SK-N-SH (cell line): Measurements from ENCODE around the gene VSIG10. TPM values are rescaled to one million over a fixed set of nuclear protein-coding genes. Genes with fewer than 3 reads are reported as not detected.
A peak's percentile ranks its signal among the peaks of the same experiment; 100 is the strongest.

Experiments used
- CTCF ChIA-PET: fragments of 300-600, 350-600 bp; formaldehyde crosslinking; extraction: SDS; loops from one replicate; lab custom pipeline; 2021; lab: Yijun Ruan, JAX
- POLR2A ChIA-PET: fragments of 350-600 bp; sonication (Branson Sonifier 250); formaldehyde crosslinking; extraction: SDS; loops from one replicate; lab custom pipeline; 2020; ENCODE audit warnings: antibody characterized with exemption, inconsistent platforms; lab: Yijun Ruan, JAX
- DNase-seq: peaks from one replicate; pipeline ENCODE4 v3.0.0; 2012
- H2AFZ ChIP-seq: fragments of 200-600 bp; sonication (generic); 2 replicates; pipeline ENCODE4 v1.8.1; 2016; ENCODE audit warnings: antibody characterized with exemption, mild to moderate bottlenecking, low read depth
- H3F3A ChIP-seq: fragments of 200-600 bp; sonication (generic); replicated peaks from 2 replicates; pipeline ENCODE3; 2016; ENCODE audit warnings: antibody characterized with exemption, mild to moderate bottlenecking; ENCODE audit not compliant: insufficient read depth
- H3K27ac ChIP-seq, 2 experiments: fragments of 200-500 bp in 1 of 2; fragments of 200-600 bp in 1 of 2; sonication (Bioruptor generic) in 1 of 2; sonication (generic), shearing (Covaris generic) in 1 of 2; 2 replicates each; pipeline versions ENCODE4 v1.5.1 to v1.6.1; 2014 to 2016; ENCODE audit warnings: low read depth in 2 of 2, inconsistent platforms in 1 of 2, low read length in 1 of 2, mild to moderate bottlenecking in 1 of 2, mixed read lengths in 1 of 2
- H3K27me3 ChIP-seq: fragments of 200-600 bp; sonication (generic), shearing (Covaris generic); 2 replicates; pipeline ENCODE4 v1.6.1; 2016; ENCODE audit warnings: mixed run types; ENCODE audit not compliant: insufficient read depth
- H3K36me3 ChIP-seq, 2 experiments: fragments of 200-500 bp in 1 of 2; fragments of 200-600 bp in 1 of 2; sonication (Bioruptor generic) in 1 of 2; sonication (generic) in 1 of 2; replicated peaks in 1 of 2; 2 replicates each; pipeline versions ENCODE3 to v1.5.1; 2014 to 2016; ENCODE audit warnings: low read length in 1 of 2, mild to moderate bottlenecking in 1 of 2; ENCODE audit not compliant: insufficient read depth in 2 of 2, control insufficient read depth in 1 of 2
- H3K4me1 ChIP-seq, 2 experiments: fragments of 200-500 bp in 1 of 2; fragments of 200-600 bp in 1 of 2; sonication (Bioruptor generic) in 1 of 2; sonication (generic), shearing (Covaris generic) in 1 of 2; 2 replicates each; pipeline versions ENCODE4 v1.5.1 to v1.6.1; 2014 to 2016; ENCODE audit warnings: low read depth in 1 of 2, low read length in 1 of 2, mixed run types in 1 of 2; ENCODE audit not compliant: insufficient read depth in 2 of 2, control insufficient read depth in 1 of 2
- H3K4me2 ChIP-seq: fragments of 200-600 bp; sonication (generic), shearing (Covaris generic); 2 replicates; pipeline ENCODE4 v1.6.1; 2017; ENCODE audit warnings: mixed run types
- H3K4me3 ChIP-seq, 2 experiments: fragments of 200-500 bp in 1 of 2; fragments of 200-600 bp in 1 of 2; sonication (Bioruptor generic) in 1 of 2; sonication (generic), shearing (Covaris generic) in 1 of 2; 2 replicates each; pipeline versions ENCODE4 v1.5.1 to v1.8.1; 2014 to 2016; ENCODE audit warnings: low read depth in 2 of 2, inconsistent platforms in 1 of 2, low read length in 1 of 2, mild to moderate bottlenecking in 1 of 2, mixed read lengths in 1 of 2, moderate library complexity in 1 of 2
- H3K79me2 ChIP-seq: fragments of 200-600 bp; sonication (generic); 2 replicates; pipeline ENCODE4 v1.8.1; 2017; ENCODE audit warnings: mild to moderate bottlenecking; ENCODE audit not compliant: insufficient read depth
- H3K9ac ChIP-seq: fragments of 200-600 bp; sonication (generic); 2 replicates; pipeline ENCODE4 v1.6.1; 2017; ENCODE audit warnings: mixed run types
- H3K9me2 ChIP-seq: fragments of 200-600 bp; sonication (generic); 2 replicates; pipeline ENCODE4 v1.6.1; 2017; ENCODE audit warnings: mixed run types
- H3K9me3 ChIP-seq: fragments of 200-600 bp; sonication (generic); 2 replicates; pipeline ENCODE4 v1.6.1; 2017; ENCODE audit warnings: mixed run types, mild to moderate bottlenecking, moderate library complexity
- H4K20me1 ChIP-seq: fragments of 200-600 bp; sonication (generic); 2 replicates; pipeline ENCODE4 v1.6.1; 2017; ENCODE audit warnings: mild to moderate bottlenecking, mixed run types; ENCODE audit not compliant: insufficient read depth
- CTCF ChIP-seq: fragments of 200-600 bp; sonication (generic); IDR thresholded peaks from 2 replicates; pipeline ENCODE4 v1.6.1; 2017; ENCODE audit warnings: antibody characterized with exemption, mild to moderate bottlenecking, moderate library complexity
- FOXJ3 ChIP-seq: sonication (generic); formaldehyde crosslinking; IDR thresholded peaks from 2 replicates; pipeline ENCODE4 v1.5.1; 2020; ENCODE audit warnings: mild to moderate bottlenecking, missing genetic modification reagents
- GABPA ChIP-seq: IDR thresholded peaks from 2 replicates; pipeline ENCODE4 v1.4.0; 2012; ENCODE audit warnings: low read depth, mild to moderate bottlenecking
- GATA2 ChIP-seq: sonication (generic); formaldehyde crosslinking; IDR thresholded peaks from 2 replicates; pipeline ENCODE4 v1.5.0; 2020; ENCODE audit warnings: mild to moderate bottlenecking, missing genetic modification reagents
- MAX ChIP-seq: IDR thresholded peaks from 2 replicates; pipeline ENCODE4 v1.4.0; 2012; ENCODE audit warnings: low read depth
- MEF2A ChIP-seq: IDR thresholded peaks from 2 replicates; pipeline ENCODE4 v1.4.0; 2012; ENCODE audit warnings: low read depth, borderline replicate concordance
- MXI1 ChIP-seq: IDR thresholded peaks from 2 replicates; pipeline ENCODE4 v1.6.1; 2012; ENCODE audit warnings: mild to moderate bottlenecking, low read depth, low read length, improper control_type of control experiment
- PBX3 ChIP-seq: IDR thresholded peaks from 2 replicates; pipeline ENCODE4; 2012
- POLR2AphosphoS5 ChIP-seq: IDR thresholded peaks from 2 replicates; pipeline ENCODE4 v1.6.1; 2012; ENCODE audit warnings: low read depth, low read length
- RAD21 ChIP-seq: IDR thresholded peaks from 2 replicates; pipeline ENCODE4 v1.6.1; 2012; ENCODE audit warnings: mild to moderate bottlenecking, low read length
- RCOR1 ChIP-seq: fragments of 150-350 bp; IDR thresholded peaks from 2 replicates; pipeline ENCODE4 v1.6.1; 2017; ENCODE audit warnings: antibody characterized with exemption, low read length
- REST ChIP-seq: IDR thresholded peaks from 2 replicates; pipeline ENCODE4 v1.6.1; 2012; ENCODE audit warnings: mild to moderate bottlenecking, low read depth, low read length, moderate library complexity
- RFX5 ChIP-seq: IDR thresholded peaks from 2 replicates; pipeline ENCODE4 v1.6.1; 2012; ENCODE audit warnings: mild to moderate bottlenecking, improper control_type of control experiment, low read length
- SIN3A ChIP-seq: IDR thresholded peaks from 2 replicates; pipeline ENCODE4 v1.6.1; 2012; ENCODE audit warnings: low read depth, mild to moderate bottlenecking, low read length, moderate library complexity, borderline replicate concordance
- TAF1 ChIP-seq: IDR thresholded peaks from 2 replicates; pipeline ENCODE4 v1.6.1; 2012; ENCODE audit warnings: low read depth, mild to moderate bottlenecking, low read length, moderate library complexity, borderline replicate concordance
- TEAD4 ChIP-seq: IDR thresholded peaks from 2 replicates; pipeline ENCODE4 v1.4.0; 2012; ENCODE audit warnings: mild to moderate bottlenecking, borderline replicate concordance; ENCODE audit not compliant: insufficient read depth
- YY1 ChIP-seq: IDR thresholded peaks from 2 replicates; pipeline ENCODE4 v1.4.0; 2012; ENCODE audit warnings: low read depth, mild to moderate bottlenecking
- WGBS: methylation state at CpG from one replicate; pipeline ENCODE4 v1.1.6; 2017; ENCODE audit warnings: low lambda C conversion rate; 5-methylcytosine and 5-hydroxymethylcytosine counted together
- polyA plus RNA-seq, 3 experiments: library from polyadenylated mRNA; depleted of rRNA; stranded (reverse); fragments of >200 nt; gene quantifications; 2 replicates each; pipeline ENCODE4 v1.2.3, GENCODE V29; 2012

The VSIG10 gene
- polyA plus RNA-seq, 1 of the 3 experiments (the other 2 are of a cell fraction) = 12.5 TPM

GRCh38 chr12:118061873-118062843 is 41.7 kb downstream of the VSIG10 start:
- Histone ChIP-seq H3K79me2 (peaks cover 56% of the 10 kb centered on the region), H2AFZ (peak overlapping the region; percentile 83), H3K4me1 (peaks cover 10 to 14% of the 10 kb centered on the region in 2 experiments; a peak in 3 of 4 replicates), H3K4me3 (peak overlapping the region; percentile 71 to 80), H4K20me1 (no peaks in the 10 kb centered on the region), H3K4me2 (peak overlapping the region; percentile 96), H3K27me3 (no peaks in the 10 kb centered on the region), H3K27ac (peak overlapping the region; percentile 86 to 97), H3K9me3 (no peaks in the 10 kb centered on the region), H3K9me2 (no peaks in the 10 kb centered on the region), H3K36me3 (peaks cover 0 to 5% of the 10 kb centered on the region in 2 experiments), H3K9ac (peak overlapping the region; percentile 98), H3F3A (peaks cover 23% of the 10 kb centered on the region)
- no peak for TF ChIP-seq MEF2A
- peak; percentile 21; the same call in 1 of the 2 replicates for TF ChIP-seq PBX3
- peak; percentile 68 for TF ChIP-seq MAX
- TF ChIP-seq TAF1 = 0 out of 2 replicates have a peak, but pooled peaks have one; percentile 35
- TF ChIP-seq CTCF = no peak
- TF ChIP-seq MXI1 = no peak; the same call in 1 of the 2 replicates
- TF ChIP-seq RAD21 = no peak
- no peak for TF ChIP-seq REST
- peak; percentile 71 for TF ChIP-seq POLR2AphosphoS5
- TF ChIP-seq GATA2 = no peak
- TF ChIP-seq TEAD4 = no peak
- TF ChIP-seq RCOR1 = no peak
- TF ChIP-seq RFX5 = no peak
- peak; percentile 39; the same call in 1 of the 2 replicates for TF ChIP-seq SIN3A
- TF ChIP-seq FOXJ3 (CRISPR knock-in tag) = no peak
- no peak; the same call in none of the 2 replicates for TF ChIP-seq YY1
- peak; percentile 20; the same call in 1 of the 2 replicates for TF ChIP-seq GABPA
- POLR2A ChIA-PET = interaction anchor here (0.9 to 1.2 kb wide), 3 partner anchors 22 to 45 kb away, joined by 3 to 4 read pairs (median 3); no protein-coding TSS in a partner anchor
- 8% methylated on average over 44 of the region's 44 CpGs for WGBS
- CTCF ChIA-PET = interaction anchor here (2.4 kb wide), 1 partner anchor 187 kb away, joined by 13 read pairs; no protein-coding TSS in a partner anchor
- DNase-seq = peak; percentile 62
